GM12865 (cell line): ENCODE results near the gene DNAH1.
"Not testable (repeated sequence)": the region's sequence is repeated elsewhere in the genome, so short reads cannot be mapped to it uniquely, and the experiment has no call there.

Experiments
- DNase-seq: peaks from one replicate; pipeline ENCODE4 v3.0.0; 2010; ENCODE audit warnings: low read depth
- H3K4me3 ChIP-seq: 2 replicates; pipeline ENCODE4 v1.5.1; 2011; ENCODE audit warnings: mild to moderate bottlenecking, low read depth, low read length, control low read depth
- CTCF ChIP-seq: IDR thresholded peaks from 2 replicates; pipeline ENCODE4 v1.5.1; 2011; ENCODE audit warnings: low read length, control low read depth, low read depth, inconsistent platforms; ENCODE audit not compliant: insufficient read depth; ENCODE audit errors: missing control alignments

Gene DNAH1

GRCh38 chr3:52330194-52330805 is 14.2 kb downstream of the DNAH1 start:
- TF ChIP-seq CTCF = no peak
- DNase-seq = no peak
- no peak overlapping the region for H3K4me3 ChIP-seq

- TF ChIP-seq CTCF = no peak
- DNase-seq = no peak
- H3K4me3 ChIP-seq = no peak overlapping the region
Measured at GRCh38 chr3:52331091-52331490, 15.0 kb downstream of the DNAH1 start.

GRCh38 chr3:52331906-52332305 is 15.8 kb downstream of the DNAH1 start:
- no peak overlapping the region for H3K4me3 ChIP-seq
- DNase-seq = no peak
- no peak for TF ChIP-seq CTCF

GRCh38 chr3:52333869-52334557 is 17.9 kb downstream of the DNAH1 start:
- DNase-seq = no peak
- no peak overlapping the region for H3K4me3 ChIP-seq
- TF ChIP-seq CTCF = no peak

GRCh38 chr3:52338131-52338530 is 22.0 kb downstream of the DNAH1 start:
- not testable (repeated sequence) for DNase-seq, H3K4me3 ChIP-seq

- TF ChIP-seq CTCF = peak; percentile 66
- DNase-seq = peak; percentile 89
- H3K4me3 ChIP-seq = no peak overlapping the region
Measured at GRCh38 chr3:52339612-52340011, 23.5 kb downstream of the DNAH1 start.

GRCh38 chr3:52341123-52341522 is 25.0 kb downstream of the DNAH1 start:
- no peak for DNase-seq
- H3K4me3 ChIP-seq = no peak overlapping the region
- TF ChIP-seq CTCF = no peak
